MM.1S (cell line): ENCODE results near the gene ECSCR.

Source experiments
- DNase-seq: peaks from one replicate; pipeline ENCODE4 v3.0.0-alpha.2; 2015
- H2AFZ ChIP-seq: fragments of 300-600 bp; sonication (generic); 2 replicates; pipeline ENCODE4 v1.6.0; 2016; ENCODE audit warnings: antibody characterized with exemption, low read length
- H3F3A ChIP-seq: fragments of 300-600 bp; sonication (generic); 2 replicates; pipeline ENCODE4 v1.6.1; 2016; ENCODE audit warnings: mild to moderate bottlenecking, antibody characterized with exemption, low read length, moderate library complexity, mixed read lengths; ENCODE audit not compliant: insufficient read depth
- H3K27ac ChIP-seq: fragments of 300-600 bp; sonication (generic); 2 replicates; pipeline ENCODE4 v1.5.1; 2016; ENCODE audit warnings: mild to moderate bottlenecking, low read length
- H3K27me3 ChIP-seq: fragments of 300-600 bp; sonication (generic); replicated peaks from 2 replicates; pipeline ENCODE4 v1.6.0; 2016; ENCODE audit warnings: low read length; ENCODE audit not compliant: insufficient read depth
- H3K36me3 ChIP-seq: fragments of 300-600 bp; sonication (generic); replicated peaks from 2 replicates; pipeline ENCODE4 v1.6.1; 2016; ENCODE audit warnings: mild to moderate bottlenecking, low read length, mixed read lengths; ENCODE audit not compliant: insufficient read depth
- H3K4me1 ChIP-seq: fragments of 300-600 bp; sonication (generic); 2 replicates; pipeline ENCODE4 v1.6.1; 2016; ENCODE audit warnings: low read length, mixed read lengths
- H3K4me2 ChIP-seq: fragments of 300-600 bp; sonication (generic); 2 replicates; pipeline ENCODE4 v1.6.0; 2016; ENCODE audit warnings: low read depth, low read length
- H3K4me3 ChIP-seq: fragments of 300-600 bp; sonication (generic); 2 replicates; pipeline ENCODE4 v1.5.1; 2016; ENCODE audit warnings: low read length, mixed read lengths
- H3K79me2 ChIP-seq: fragments of 300-600 bp; sonication (generic); 2 replicates; pipeline ENCODE4 v1.6.1; 2016; ENCODE audit warnings: mixed run types, low read length, mixed read lengths
- H3K9ac ChIP-seq: fragments of 300-600 bp; sonication (generic); 2 replicates; pipeline ENCODE4 v1.6.1; 2016; ENCODE audit warnings: low read length, mixed read lengths
- H3K9me2 ChIP-seq: fragments of 300-600 bp; sonication (generic); replicated peaks from 2 replicates; pipeline ENCODE4 v1.6.1; 2016; ENCODE audit warnings: mild to moderate bottlenecking, low read length, mixed read lengths; ENCODE audit not compliant: insufficient read depth
- H3K9me3 ChIP-seq: fragments of 300-600 bp; sonication (generic); replicated peaks from 2 replicates; pipeline ENCODE4 v1.6.1; 2016; ENCODE audit warnings: mild to moderate bottlenecking, low read length, mixed read lengths; ENCODE audit not compliant: insufficient read depth
- H4K20me1 ChIP-seq: fragments of 300-600 bp; sonication (generic); 2 replicates; pipeline ENCODE4 v1.6.1; 2016; ENCODE audit warnings: mild to moderate bottlenecking, low read length, moderate library complexity, mixed read lengths; ENCODE audit not compliant: insufficient read depth
- CTCF ChIP-seq: fragments of 300-600 bp; sonication (generic); IDR thresholded peaks from 2 replicates; pipeline ENCODE4 v1.5.1; 2016; ENCODE audit warnings: antibody characterized with exemption, low read length, mixed read lengths
- EZH2 ChIP-seq: fragments of 300-600 bp; sonication (generic); optimal IDR thresholded peaks from 2 replicates; pipeline ENCODE3; 2017; ENCODE audit warnings: low read depth, mild to moderate bottlenecking, antibody characterized with exemption, low read length, mixed read lengths
- EZH2phosphoT487 ChIP-seq: fragments of 300-600 bp; sonication (generic); IDR thresholded peaks from 2 replicates; pipeline ENCODE4 v1.6.1; 2018; ENCODE audit warnings: antibody characterized with exemption, low read length

The ECSCR gene

GRCh38 chr5:139460455-139460854, 2.1 kb downstream of the ECSCR start:
- no peaks in the 10 kb centered on the region for H3K36me3 ChIP-seq
- no peaks in the 10 kb centered on the region for H3K4me1 ChIP-seq
- no peaks in the 10 kb centered on the region for H4K20me1 ChIP-seq
- no peak overlapping the region for H3K27ac ChIP-seq
- H3K9me2 ChIP-seq = no peaks in the 10 kb centered on the region
- H3F3A ChIP-seq = no peaks in the 10 kb centered on the region
- no peak overlapping the region for H3K4me3 ChIP-seq
- H3K9me3 ChIP-seq = no peaks in the 10 kb centered on the region
- no peak overlapping the region for H3K4me2 ChIP-seq
- H3K79me2 ChIP-seq = no peaks in the 10 kb centered on the region
- no peak for TF ChIP-seq EZH2phosphoT487
- TF ChIP-seq CTCF = no peak
- TF ChIP-seq EZH2 = no peak
- DNase-seq = no peak
- no peak overlapping the region for H3K9ac ChIP-seq
- H2AFZ ChIP-seq = no peak overlapping the region
- H3K27me3 ChIP-seq = no peaks in the 10 kb centered on the region

DNA sequence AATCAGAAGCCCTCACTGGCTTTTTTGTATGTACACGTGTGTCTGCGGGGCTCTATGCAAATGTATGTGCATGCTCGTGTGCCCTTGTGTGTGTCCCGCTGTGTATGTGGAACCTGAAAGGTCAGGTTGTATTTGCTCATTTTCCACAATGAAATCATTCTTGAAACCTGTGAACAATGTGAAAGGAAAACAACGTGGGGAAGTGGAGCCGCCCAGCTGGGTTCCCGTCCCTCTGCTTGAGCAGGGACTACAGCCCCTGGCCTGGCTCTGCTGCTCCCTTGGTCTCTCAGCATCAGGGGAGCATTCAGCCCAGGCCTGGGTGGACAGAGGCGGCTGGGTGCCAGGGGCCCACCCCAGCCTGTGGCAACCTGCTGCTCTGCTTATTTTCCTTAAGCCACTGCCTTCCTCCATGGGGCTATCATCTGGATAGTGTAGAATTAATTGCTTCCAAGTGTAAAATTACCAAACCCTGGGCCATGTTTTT, 3.0 kb downstream of the ECSCR start:
- Histone ChIP-seq H3K4me3 (no peak overlapping the region), H3K4me1 (no peaks in the 10 kb centered on the region), H3K4me2 (no peak overlapping the region), H3K36me3 (no peaks in the 10 kb centered on the region), H3K27me3 (no peaks in the 10 kb centered on the region), H3K9me3 (no peaks in the 10 kb centered on the region), H3K9ac (no peak overlapping the region), H2AFZ (no peak overlapping the region), H3F3A (no peaks in the 10 kb centered on the region), H3K79me2 (no peaks in the 10 kb centered on the region), H3K9me2 (no peaks in the 10 kb centered on the region), H3K27ac (no peak overlapping the region), H4K20me1 (no peaks in the 10 kb centered on the region)
- DNase-seq = no peak
- no peak for TF ChIP-seq EZH2
- no peak for TF ChIP-seq EZH2phosphoT487
- no peak for TF ChIP-seq CTCF

GRCh38 chr5:139458580-139459407, 3.7 kb downstream of the ECSCR start:
- no peak for DNase-seq
- no peak for TF ChIP-seq EZH2

More at GRCh38 chr5:139458580-139459407, 3.7 kb downstream of the ECSCR start:
- Histone ChIP-seq H3K9me2 (no peaks in the 10 kb centered on the region), H3K9me3 (no peaks in the 10 kb centered on the region), H2AFZ (no peak overlapping the region), H3K79me2 (no peaks in the 10 kb centered on the region), H4K20me1 (no peaks in the 10 kb centered on the region), H3K4me1 (no peaks in the 10 kb centered on the region), H3K9ac (no peak overlapping the region), H3K4me2 (no peak overlapping the region), H3K27me3 (no peaks in the 10 kb centered on the region), H3K27ac (no peak overlapping the region), H3K36me3 (no peaks in the 10 kb centered on the region), H3F3A (no peaks in the 10 kb centered on the region), H3K4me3 (no peak overlapping the region)
